Tibial nerve (tissue), 4 donors: ENCODE results near the gene PTOV1.

Source experiments
- CTCF ChIP-seq, 5 experiments: fragments of 200-600 bp in 3 of 5; fragments of 450-650 bp in 2 of 5; sonication (generic) in 3 of 5; IDR thresholded peaks; one replicate each; pipeline ENCODE4 v1.5.1; 2016 to 2019; ENCODE audit warnings: antibody characterized with exemption in 5 of 5, mild to moderate bottlenecking in 3 of 5, moderate library complexity in 2 of 5
- EP300 ChIP-seq, 2 donors: sonication (generic); formaldehyde crosslinking; IDR thresholded peaks; one replicate each; pipeline ENCODE4 v1.6.1; 2017; ENCODE audit warnings: antibody characterized with exemption in 2 of 2, mild to moderate bottlenecking in 1 of 2
- POLR2A ChIP-seq, 2 donors: fragments of 450-650 bp; IDR thresholded peaks; one replicate each; pipeline ENCODE4 v1.6.1; 2017; ENCODE audit warnings: antibody characterized with exemption in 2 of 2, mild to moderate bottlenecking in 2 of 2, moderate library complexity in 2 of 2

GRCh38 chr19:49863254-49863934 lies 12.4 kb downstream of the PTOV1 start:
- TF ChIP-seq CTCF (IDR thresholded peaks at IDR 0.05) (no peak), POLR2A (IDR thresholded peaks at IDR 0.05) (no peak), EP300 (IDR thresholded peaks at IDR 0.05) (no peak)
